ENCODE measurements around the gene LCN6.

GRCh38 chr9:136786451-136786850 is 38.1 kb upstream of the LCN6 start:
- TF ChIP-seq POLR2A (IDR thresholded peaks at IDR 0.05) (no peak), CTCF (IDR thresholded peaks at IDR 0.05) (no peak)
